HCT116 (cell line): ENCODE results near the gene FPR3. TPM values are rescaled to one million over a fixed set of nuclear protein-coding genes. Genes with fewer than 3 reads are reported as not detected.

Experiments
- ATAC-seq: fragments of 200-7000 bp; cut with Tn5 transposase; 2 replicates; pipeline ENCODE4 v1.9.1; 2020; ENCODE audit warnings: mild to moderate bottlenecking, moderate library complexity
- BruUV-seq: library from RNA; stranded (reverse); fragments of 400-500 nt; replicated peaks from 2 replicates; lab custom pipeline; 2021; lab: Mats Ljungman, UMichigan
- CTCF ChIA-PET: fragments of 300-600 bp; sonication (Branson Sonifier 250); formaldehyde crosslinking; loops from one replicate; lab custom pipeline; 2021; ENCODE audit warnings: antibody characterized with exemption; lab: Charles Lee
- POLR2A ChIA-PET: fragments of 300-600, 350-600 bp; sonication (Branson Sonifier 250); formaldehyde crosslinking; loops from one replicate; lab custom pipeline; 2021; ENCODE audit warnings: antibody characterized with exemption; lab: Charles Lee
- RAD21 ChIA-PET, 2 experiments: fragments of 300-600 bp; sonication (Branson Sonifier 250); formaldehyde crosslinking; loops; one replicate each; lab custom pipeline; 2023; ENCODE audit warnings: low total read pairs in 2 of 2; ENCODE audit not compliant: uncharacterized antibody in 2 of 2, unreplicated experiment in 2 of 2, low non-redundant PET in 1 of 2; lab: Charles Lee
- DNase-seq: peaks from one replicate; pipeline ENCODE4 v3.0.0-alpha.2; 2010; ENCODE audit warnings: low read depth, low spot score
- H2AFZ ChIP-seq: fragments of 200-600 bp; shearing (Covaris generic), sonication (generic); 2 replicates; pipeline ENCODE4 v1.6.1; 2017; ENCODE audit warnings: low read depth, mixed run types, mixed read lengths, antibody characterized with exemption, low read length; ENCODE audit not compliant: poor library complexity, severe bottlenecking
- H3K27ac ChIP-seq: 2 replicates; pipeline ENCODE4 v1.5.1; 2012; ENCODE audit warnings: low read depth, low read length
- H3K27me3 ChIP-seq: fragments of 200-600 bp; sonication (generic); 2 replicates; pipeline ENCODE4 v1.6.1; 2016; ENCODE audit warnings: mixed run types, low read length, mixed read lengths; ENCODE audit not compliant: insufficient read depth
- H3K36me3 ChIP-seq, 2 experiments: fragments of 200-500 bp in 1 of 2; fragments of 200-600 bp in 1 of 2; sonication (Bioruptor generic) in 1 of 2; sonication (generic) in 1 of 2; 2 replicates each; pipeline versions ENCODE4 v1.5.1 to v1.6.1; 2014 to 2016; ENCODE audit warnings: low read length in 2 of 2, inconsistent platforms in 1 of 2, mixed read lengths in 1 of 2, mixed run types in 1 of 2; ENCODE audit not compliant: insufficient read depth in 2 of 2, control insufficient read depth in 1 of 2
- H3K4me1 ChIP-seq, 2 experiments: fragments of 200-600 bp in 1 of 2; sonication (generic) in 1 of 2; 2 replicates each; pipeline versions ENCODE4 v1.5.1 to v1.6.1; 2012 to 2017; ENCODE audit warnings: low read length in 2 of 2, inconsistent platforms in 1 of 2, mild to moderate bottlenecking in 1 of 2, mixed read lengths in 1 of 2, mixed run types in 1 of 2, moderate library complexity in 1 of 2; ENCODE audit not compliant: insufficient read depth in 2 of 2, control insufficient read depth in 1 of 2
- H3K4me2 ChIP-seq: fragments of 200-600 bp; sonication (generic); 2 replicates; pipeline ENCODE4 v1.6.1; 2017; ENCODE audit warnings: mixed run types, low read length, mixed read lengths
- H3K4me3 ChIP-seq, 2 experiments: fragments of 200-600 bp in 1 of 2; sonication (generic) in 1 of 2; replicated peaks in 1 of 2; 2 replicates each; pipeline ENCODE4 v1.5.1; 2011 to 2016; ENCODE audit warnings: low read length in 2 of 2, control low read depth in 1 of 2, low read depth in 1 of 2, mild to moderate bottlenecking in 1 of 2, mixed read lengths in 1 of 2, mixed run types in 1 of 2
- H3K79me2 ChIP-seq: fragments of 200-600 bp; sonication (generic); 2 replicates; pipeline ENCODE4 v1.6.1; 2017; ENCODE audit warnings: mild to moderate bottlenecking, mixed run types, low read length, moderate library complexity, mixed read lengths; ENCODE audit not compliant: insufficient read depth
- H3K9ac ChIP-seq: fragments of 200-600 bp; sonication (generic); 2 replicates; pipeline ENCODE4 v1.6.1; 2016; ENCODE audit warnings: low read length, mixed read lengths
- H3K9me2 ChIP-seq: fragments of 200-600 bp; sonication (generic), shearing (Covaris generic); 2 replicates; pipeline ENCODE4 v1.6.1; 2017; ENCODE audit warnings: mixed run types, mild to moderate bottlenecking, moderate library complexity; ENCODE audit not compliant: insufficient read depth
- H3K9me3 ChIP-seq, 2 experiments: fragments of 200-500 bp in 1 of 2; fragments of 200-600 bp in 1 of 2; sonication (Bioruptor generic) in 1 of 2; sonication (generic) in 1 of 2; 2 replicates each; pipeline ENCODE4 v1.6.1; 2014 to 2017; ENCODE audit warnings: low read length in 2 of 2, mixed read lengths in 2 of 2, inconsistent platforms in 1 of 2, low read depth in 1 of 2, mild to moderate bottlenecking in 1 of 2, mixed run types in 1 of 2, moderate library complexity in 1 of 2; ENCODE audit not compliant: control insufficient read depth in 1 of 2, insufficient read depth in 1 of 2
- H4K20me1 ChIP-seq: fragments of 200-600 bp; sonication (generic), shearing (Covaris generic); 2 replicates; pipeline ENCODE4 v1.6.1; 2017; ENCODE audit warnings: mixed run types, mild to moderate bottlenecking, moderate library complexity; ENCODE audit not compliant: insufficient read depth
- CBX3 ChIP-seq: IDR thresholded peaks from 2 replicates; pipeline ENCODE4 v1.6.1; 2012; ENCODE audit warnings: low read depth
- CTCF ChIP-seq, 3 experiments: fragments of 200-600 bp in 1 of 3; sonication (generic) in 1 of 3; IDR thresholded peaks in 2 of 3; conservative IDR thresholded peaks in 1 of 3; 2 replicates each; pipeline ENCODE4 v1.5.1; 2012 to 2017; ENCODE audit warnings: low read depth in 2 of 3, low read length in 2 of 3, antibody characterized with exemption in 1 of 3, borderline replicate concordance in 1 of 3, control low read depth in 1 of 3, mild to moderate bottlenecking in 1 of 3, mixed read lengths in 1 of 3, mixed run types in 1 of 3, moderate library complexity in 1 of 3; ENCODE audit not compliant: insufficient read depth in 1 of 3
- EGR1 ChIP-seq: IDR thresholded peaks from 2 replicates; pipeline ENCODE4 v1.6.1; 2012; ENCODE audit warnings: low read depth
- EZH2 ChIP-seq: fragments of 200-600 bp; sonication (generic); IDR thresholded peaks from 2 replicates; pipeline ENCODE4 v1.6.1; 2017; ENCODE audit warnings: antibody characterized with exemption, mixed run types
- EZH2phosphoT487 ChIP-seq: fragments of 200-600 bp; IDR thresholded peaks from 2 replicates; pipeline ENCODE4 v1.6.1; 2018; ENCODE audit warnings: antibody characterized with exemption, borderline replicate concordance
- JUND ChIP-seq: IDR thresholded peaks from 2 replicates; pipeline ENCODE4 v1.6.1; 2012
- RAD21 ChIP-seq: IDR thresholded peaks from 2 replicates; pipeline ENCODE4 v1.6.1; 2012; ENCODE audit warnings: low read depth, mild to moderate bottlenecking
- SIN3A ChIP-seq: IDR thresholded peaks from 2 replicates; pipeline ENCODE4 v1.6.1; 2012; ENCODE audit warnings: low read depth
- SP1 ChIP-seq: IDR thresholded peaks from 2 replicates; pipeline ENCODE4 v1.6.1; 2012; ENCODE audit warnings: low read depth
- TCF7L2 ChIP-seq: IDR thresholded peaks from 2 replicates; pipeline ENCODE4 v1.7.0; 2011; ENCODE audit warnings: borderline replicate concordance, inconsistent platforms; ENCODE audit not compliant: insufficient read depth, insufficient read length; ENCODE audit errors: extremely low read depth
- YY1 ChIP-seq: IDR thresholded peaks from 2 replicates; pipeline ENCODE4 v1.6.1; 2011; ENCODE audit warnings: low read length, low read depth, moderate library complexity, mild to moderate bottlenecking; ENCODE audit not compliant: insufficient replicate concordance; ENCODE audit errors: extremely low read depth
- ZFX ChIP-seq: fragments of 450-650 bp; IDR thresholded peaks from 2 replicates; pipeline ENCODE4 v1.6.1; 2017
- intact Hi-C: fragments of 100-400 bp; cut with micrococcal nuclease; formaldehyde crosslinking; loops from 2 replicates; pipeline ENCODE4 v1.10.0; 2022
- total RNA-seq: library from RNA; stranded (reverse); gene quantifications from one replicate; pipeline ENCODE4 v1.2.1, GENCODE V29; 2021; ENCODE audit not compliant: unreplicated experiment

The FPR3 gene
- total RNA-seq, 1 experiment from 2014 or later = not detected

DNA sequence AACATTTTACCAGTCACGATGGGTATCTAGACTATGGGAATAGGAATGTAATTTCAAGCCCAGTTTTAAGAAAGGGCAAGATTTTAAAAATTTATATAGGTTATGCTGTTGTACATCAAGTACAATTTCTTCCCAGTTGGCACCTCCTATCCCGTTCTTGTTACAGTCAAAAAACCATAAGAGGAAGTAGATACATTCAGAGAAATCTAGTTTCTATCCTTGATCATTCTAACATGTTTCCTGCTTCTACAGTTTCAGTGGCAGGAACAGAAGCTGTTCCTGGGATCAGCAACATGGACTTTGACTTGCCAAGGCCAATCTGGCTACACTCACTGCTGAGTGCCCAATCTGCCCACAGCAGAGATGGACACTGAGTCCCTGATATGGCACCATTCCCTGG, 14.7 kb upstream of the FPR3 start (continued):
- no peak for TF ChIP-seq TCF7L2
- no peak for TF ChIP-seq SIN3A

- Histone ChIP-seq H3K4me1 (peaks cover 0 to 4% of the 10 kb centered on the region in 2 experiments; a peak in 1 of 4 replicates), H4K20me1 (no peaks in the 10 kb centered on the region), H3K9ac (no peak overlapping the region), H3K27me3 (no peaks in the 10 kb centered on the region), H3K36me3 (no peaks in the 10 kb centered on the region), H3K4me3 (no peak overlapping the region), H3K4me2 (no peak overlapping the region), H3K79me2 (no peaks in the 10 kb centered on the region), H3K9me2 (no peaks in the 10 kb centered on the region), H2AFZ (no peak overlapping the region), H3K9me3 (no peaks in the 10 kb centered on the region), H3K27ac (no peak overlapping the region)
- TF ChIP-seq JUND (no peak), CBX3 (no peak), EZH2phosphoT487 (no peak), ZFX (no peak), EGR1 (no peak), YY1 (no peak), EZH2 (no peak), SP1 (no peak)
- RAD21 ChIA-PET = no interaction called here
- POLR2A ChIA-PET = no interaction called here
- intact Hi-C loops = loop anchor here (10.0 kb wide), 1 partner anchor 453 kb away; no protein-coding TSS in a partner anchor
- BruUV-seq = no TSS peak
- ATAC-seq = no peak
- CTCF ChIA-PET = no interaction called here
- no peak for DNase-seq
Observed at GRCh38 chr19:51781999-51782398, 13.0 kb upstream of the FPR3 start.

DNA sequence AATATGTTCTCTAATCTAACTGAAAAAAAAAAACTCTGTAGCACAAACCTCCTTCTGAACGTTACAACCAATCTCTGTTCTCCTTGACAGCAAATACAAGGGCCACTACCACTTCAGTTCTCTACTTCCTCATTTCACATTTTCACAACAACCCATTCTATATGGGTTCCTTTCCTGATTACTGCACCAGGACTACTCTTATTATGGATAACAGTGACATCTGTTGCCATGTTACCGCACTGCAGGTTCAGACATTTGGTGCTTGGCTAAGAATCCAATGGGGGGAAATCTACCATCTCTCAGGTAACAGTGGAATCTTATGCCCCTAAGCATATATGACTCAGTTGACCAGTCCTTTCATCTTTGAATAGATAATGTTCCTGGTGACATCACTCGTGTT, 11.6 kb upstream of the FPR3 start:
- ATAC-seq (peak; percentile 68), DNase-seq (peak; percentile 26)
- BruUV-seq = no TSS peak
- intact Hi-C loops = loop anchor here (10.0 kb wide), 1 partner anchor 451 kb away; no protein-coding TSS in a partner anchor
- Histone ChIP-seq H3K27ac (no peak overlapping the region), H3K4me2 (no peak overlapping the region), H3K4me3 (no peak overlapping the region), H4K20me1 (no peaks in the 10 kb centered on the region)
- TF ChIP-seq CTCF (IDR thresholded peaks at IDR 0.05 in 2 of 3, conservative IDR thresholded peaks at IDR 0.05 in 1 of 3; ENCODE audit: borderline replicate concordance in 1 of 3, insufficient read depth in 1 of 3, low read depth in 2 of 3, low read length in 2 of 3) (peak; percentile 29 to 54 (median 49); a peak in 4 of 6 replicates), EGR1 (no peak), RAD21 (peak; percentile 66), CBX3 (no peak)
- TF ChIP-seq, all 23 proteins: peak for 2
- Histone ChIP-seq H3K9me3 (no peaks in the 10 kb centered on the region), H3K79me2 (no peaks in the 10 kb centered on the region), H3K9me2 (no peaks in the 10 kb centered on the region), H2AFZ (no peak overlapping the region), H3K27me3 (no peaks in the 10 kb centered on the region), H3K9ac (no peak overlapping the region), H3K36me3 (no peaks in the 10 kb centered on the region), H3K4me1 (no peaks in the 10 kb centered on the region)
- ChIA-PET CTCF (no interaction called here), POLR2A (no interaction called here), RAD21 (no interaction called here)
